GM12891 (cell line): ENCODE measurements around the gene KRT4.

Experiments
- PAX5 ChIP-seq: IDR thresholded peaks from 2 replicates; pipeline ENCODE4 v1.6.1; 2011; ENCODE audit warnings: low read length, moderate library complexity, mild to moderate bottlenecking; ENCODE audit not compliant: insufficient read depth, severe bottlenecking
- POLR2A ChIP-seq: IDR thresholded peaks from 2 replicates; pipeline ENCODE4 v1.6.1; 2011; ENCODE audit warnings: low read depth, low read length, control low read depth
- POU2F2 ChIP-seq: IDR thresholded peaks from 2 replicates; pipeline ENCODE4 v1.6.1; 2011; ENCODE audit warnings: low read depth, mild to moderate bottlenecking, control low read depth, low read length, moderate library complexity
- SPI1 ChIP-seq: IDR thresholded peaks from 2 replicates; pipeline ENCODE4 v1.6.1; 2011; ENCODE audit warnings: low read depth, low read length, control low read depth

GRCh38 chr12:52805739-52806138 is 8.2 kb downstream of the KRT4 start:
- no peak for TF ChIP-seq POLR2A
- no peak for TF ChIP-seq POU2F2
- TF ChIP-seq SPI1: no peak
- TF ChIP-seq PAX5: no peak
